ENCODE measurements around the gene EIF4G3.

EIF4G3 gene

DNA sequence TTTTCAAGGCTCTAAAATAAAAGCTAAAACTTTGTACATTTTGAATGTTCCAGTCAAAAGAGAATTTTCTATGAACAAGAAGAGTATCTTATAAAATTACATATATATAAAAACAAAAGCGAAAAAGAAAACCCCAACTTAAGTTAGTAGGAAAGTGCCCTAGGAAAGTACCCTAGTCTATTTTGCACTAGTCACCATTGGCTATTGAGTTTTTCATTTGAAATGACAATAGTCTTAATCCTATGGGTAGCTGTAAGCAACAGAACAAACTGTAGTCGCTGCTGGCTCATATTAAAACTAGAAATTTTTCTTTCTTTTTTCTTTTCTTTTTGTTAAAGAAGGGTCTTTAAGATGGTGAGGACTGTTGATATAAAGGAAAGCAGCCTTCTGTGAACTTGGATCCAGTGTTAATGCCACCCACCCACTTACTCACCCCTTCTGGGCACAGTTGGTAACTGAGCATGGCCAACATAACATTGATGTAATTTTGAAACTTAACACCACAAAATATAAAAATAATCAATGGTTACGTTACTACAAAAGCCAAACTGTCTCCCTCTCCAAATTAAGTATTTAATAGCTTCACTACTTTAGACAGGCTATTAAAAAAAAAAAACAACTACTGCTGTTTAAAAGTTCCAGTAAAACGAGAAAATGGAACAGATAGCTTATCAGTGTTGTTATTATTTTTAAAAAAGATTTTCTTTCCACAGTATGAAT lies 177.0 kb downstream of the EIF4G3 start:
- no peak for TF ChIP-seq ZNF565 (CRISPR knock-in tag; conservative IDR thresholded peaks at IDR 0.05; ENCODE audit: low read depth)
- no peak for TF ChIP-seq TCF4 (CRISPR knock-in tag; IDR thresholded peaks at IDR 0.05; ENCODE audit: borderline replicate concordance)
- no peak for TF ChIP-seq BACH2 (CRISPR knock-in tag; IDR thresholded peaks at IDR 0.05; ENCODE audit: borderline replicate concordance)
- TF ChIP-seq GLIS3 (CRISPR knock-in tag; IDR thresholded peaks at IDR 0.05) = no peak
- TF ChIP-seq, protein P1, sequence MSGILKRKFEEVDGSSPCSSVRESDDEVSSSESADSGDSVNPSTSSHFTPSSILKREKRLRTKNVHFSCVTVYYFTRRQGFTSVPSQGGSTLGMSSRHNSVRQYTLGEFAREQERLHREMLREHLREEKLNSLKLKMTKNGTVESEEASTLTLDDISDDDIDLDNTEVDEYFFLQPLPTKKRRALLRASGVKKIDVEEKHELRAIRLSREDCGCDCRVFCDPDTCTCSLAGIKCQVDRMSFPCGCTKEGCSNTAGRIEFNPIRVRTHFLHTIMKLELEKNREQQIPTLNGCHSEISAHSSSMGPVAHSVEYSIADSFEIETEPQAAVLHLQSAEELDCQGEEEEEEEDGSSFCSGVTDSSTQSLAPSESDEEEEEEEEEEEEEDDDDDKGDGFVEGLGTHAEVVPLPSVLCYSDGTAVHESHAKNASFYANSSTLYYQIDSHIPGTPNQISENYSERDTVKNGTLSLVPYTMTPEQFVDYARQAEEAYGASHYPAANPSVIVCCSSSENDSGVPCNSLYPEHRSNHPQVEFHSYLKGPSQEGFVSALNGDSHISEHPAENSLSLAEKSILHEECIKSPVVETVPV (CRISPR knock-in tag; IDR thresholded peaks at IDR 0.05) = no peak
- no peak for TF ChIP-seq ARNTL (CRISPR knock-in tag; IDR thresholded peaks at IDR 0.05; ENCODE audit: borderline replicate concordance, low read depth)
- TF ChIP-seq CSDC2 (CRISPR knock-in tag; IDR thresholded peaks at IDR 0.05) = no peak
- no peak for TF ChIP-seq ZNF8 (CRISPR knock-in tag; IDR thresholded peaks at IDR 0.05)
- no peak for TF ChIP-seq ISL1 (CRISPR knock-in tag; IDR thresholded peaks at IDR 0.05)
- TF ChIP-seq OSR1 (CRISPR knock-in tag; IDR thresholded peaks at IDR 0.05) = no peak
- TF ChIP-seq ZFP30 (CRISPR knock-in tag; IDR thresholded peaks at IDR 0.05) = no peak
- TF ChIP-seq ZC3H10 (CRISPR knock-in tag; IDR thresholded peaks at IDR 0.05) = no peak
- TF ChIP-seq, protein P2, sequence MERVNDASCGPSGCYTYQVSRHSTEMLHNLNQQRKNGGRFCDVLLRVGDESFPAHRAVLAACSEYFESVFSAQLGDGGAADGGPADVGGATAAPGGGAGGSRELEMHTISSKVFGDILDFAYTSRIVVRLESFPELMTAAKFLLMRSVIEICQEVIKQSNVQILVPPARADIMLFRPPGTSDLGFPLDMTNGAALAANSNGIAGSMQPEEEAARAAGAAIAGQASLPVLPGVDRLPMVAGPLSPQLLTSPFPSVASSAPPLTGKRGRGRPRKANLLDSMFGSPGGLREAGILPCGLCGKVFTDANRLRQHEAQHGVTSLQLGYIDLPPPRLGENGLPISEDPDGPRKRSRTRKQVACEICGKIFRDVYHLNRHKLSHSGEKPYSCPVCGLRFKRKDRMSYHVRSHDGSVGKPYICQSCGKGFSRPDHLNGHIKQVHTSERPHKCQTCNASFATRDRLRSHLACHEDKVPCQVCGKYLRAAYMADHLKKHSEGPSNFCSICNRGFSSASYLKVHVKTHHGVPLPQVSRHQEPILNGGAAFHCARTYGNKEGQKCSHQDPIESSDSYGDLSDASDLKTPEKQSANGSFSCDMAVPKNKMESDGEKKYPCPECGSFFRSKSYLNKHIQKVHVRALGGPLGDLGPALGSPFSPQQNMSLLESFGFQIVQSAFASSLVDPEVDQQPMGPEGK (CRISPR knock-in tag; IDR thresholded peaks at IDR 0.05; ENCODE audit: borderline replicate concordance) = no peak
- TF ChIP-seq, protein P3, sequence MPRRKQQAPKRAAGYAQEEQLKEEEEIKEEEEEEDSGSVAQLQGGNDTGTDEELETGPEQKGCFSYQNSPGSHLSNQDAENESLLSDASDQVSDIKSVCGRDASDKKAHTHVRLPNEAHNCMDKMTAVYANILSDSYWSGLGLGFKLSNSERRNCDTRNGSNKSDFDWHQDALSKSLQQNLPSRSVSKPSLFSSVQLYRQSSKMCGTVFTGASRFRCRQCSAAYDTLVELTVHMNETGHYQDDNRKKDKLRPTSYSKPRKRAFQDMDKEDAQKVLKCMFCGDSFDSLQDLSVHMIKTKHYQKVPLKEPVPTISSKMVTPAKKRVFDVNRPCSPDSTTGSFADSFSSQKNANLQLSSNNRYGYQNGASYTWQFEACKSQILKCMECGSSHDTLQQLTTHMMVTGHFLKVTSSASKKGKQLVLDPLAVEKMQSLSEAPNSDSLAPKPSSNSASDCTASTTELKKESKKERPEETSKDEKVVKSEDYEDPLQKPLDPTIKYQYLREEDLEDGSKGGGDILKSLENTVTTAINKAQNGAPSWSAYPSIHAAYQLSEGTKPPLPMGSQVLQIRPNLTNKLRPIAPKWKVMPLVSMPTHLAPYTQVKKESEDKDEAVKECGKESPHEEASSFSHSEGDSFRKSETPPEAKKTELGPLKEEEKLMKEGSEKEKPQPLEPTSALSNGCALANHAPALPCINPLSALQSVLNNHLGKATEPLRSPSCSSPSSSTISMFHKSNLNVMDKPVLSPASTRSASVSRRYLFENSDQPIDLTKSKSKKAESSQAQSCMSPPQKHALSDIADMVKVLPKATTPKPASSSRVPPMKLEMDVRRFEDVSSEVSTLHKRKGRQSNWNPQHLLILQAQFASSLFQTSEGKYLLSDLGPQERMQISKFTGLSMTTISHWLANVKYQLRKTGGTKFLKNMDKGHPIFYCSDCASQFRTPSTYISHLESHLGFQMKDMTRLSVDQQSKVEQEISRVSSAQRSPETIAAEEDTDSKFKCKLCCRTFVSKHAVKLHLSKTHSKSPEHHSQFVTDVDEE (CRISPR knock-in tag; IDR thresholded peaks at IDR 0.05) = no peak
- TF ChIP-seq ZNF70 (CRISPR knock-in tag; IDR thresholded peaks at IDR 0.05) = no peak
- ATAC-seq = no peak

DNA sequence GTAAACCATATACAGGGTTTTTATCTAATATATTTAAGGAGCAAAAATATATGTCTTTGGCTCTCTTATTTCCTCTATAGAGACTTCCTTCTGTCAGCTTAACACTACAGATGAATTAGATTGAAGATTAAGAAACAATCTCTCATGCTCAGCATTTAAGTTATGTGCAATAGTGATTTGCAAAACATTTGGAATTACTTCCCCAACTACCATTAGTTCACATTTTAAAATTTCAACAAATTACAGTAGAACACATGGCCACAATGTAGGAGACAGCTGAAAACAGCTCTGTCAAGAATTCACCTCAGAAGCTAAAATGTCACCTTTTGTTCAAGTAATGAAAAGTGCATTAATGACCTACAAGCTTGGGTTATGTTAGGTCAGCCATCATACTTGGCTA lies 177.9 kb downstream of the EIF4G3 start:
- TF ChIP-seq ZNF8 (CRISPR knock-in tag; IDR thresholded peaks at IDR 0.05) (no peak), SNAI2 (CRISPR knock-in tag; IDR thresholded peaks at IDR 0.05) (no peak), ZC3H10 (CRISPR knock-in tag; IDR thresholded peaks at IDR 0.05) (no peak), ISL1 (CRISPR knock-in tag; IDR thresholded peaks at IDR 0.05) (no peak), ZNF565 (CRISPR knock-in tag; conservative IDR thresholded peaks at IDR 0.05; ENCODE audit: low read depth) (no peak), ARNTL (CRISPR knock-in tag; IDR thresholded peaks at IDR 0.05; ENCODE audit: borderline replicate concordance, low read depth) (no peak), TCF4 (CRISPR knock-in tag; IDR thresholded peaks at IDR 0.05; ENCODE audit: borderline replicate concordance) (no peak), PPARA (CRISPR knock-in tag; IDR thresholded peaks at IDR 0.05; ENCODE audit: borderline replicate concordance) (no peak), ZFP3 (CRISPR knock-in tag; IDR thresholded peaks at IDR 0.05) (no peak), GLIS3 (CRISPR knock-in tag; IDR thresholded peaks at IDR 0.05) (no peak), ESRRG (CRISPR knock-in tag; IDR thresholded peaks at IDR 0.05) (no peak)
- TF ChIP-seq, protein P4, sequence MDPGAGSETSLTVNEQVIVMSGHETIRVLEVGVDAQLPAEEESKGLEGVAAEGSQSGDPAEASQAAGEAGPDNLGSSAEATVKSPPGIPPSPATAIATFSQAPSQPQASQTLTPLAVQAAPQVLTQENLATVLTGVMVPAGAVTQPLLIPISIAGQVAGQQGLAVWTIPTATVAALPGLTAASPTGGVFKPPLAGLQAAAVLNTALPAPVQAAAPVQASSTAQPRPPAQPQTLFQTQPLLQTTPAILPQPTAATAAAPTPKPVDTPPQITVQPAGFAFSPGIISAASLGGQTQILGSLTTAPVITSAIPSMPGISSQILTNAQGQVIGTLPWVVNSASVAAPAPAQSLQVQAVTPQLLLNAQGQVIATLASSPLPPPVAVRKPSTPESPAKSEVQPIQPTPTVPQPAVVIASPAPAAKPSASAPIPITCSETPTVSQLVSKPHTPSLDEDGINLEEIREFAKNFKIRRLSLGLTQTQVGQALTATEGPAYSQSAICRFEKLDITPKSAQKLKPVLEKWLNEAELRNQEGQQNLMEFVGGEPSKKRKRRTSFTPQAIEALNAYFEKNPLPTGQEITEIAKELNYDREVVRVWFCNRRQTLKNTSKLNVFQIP (CRISPR knock-in tag; IDR thresholded peaks at IDR 0.05; ENCODE audit: borderline replicate concordance, low read depth) = no peak
- TF ChIP-seq, protein P5, sequence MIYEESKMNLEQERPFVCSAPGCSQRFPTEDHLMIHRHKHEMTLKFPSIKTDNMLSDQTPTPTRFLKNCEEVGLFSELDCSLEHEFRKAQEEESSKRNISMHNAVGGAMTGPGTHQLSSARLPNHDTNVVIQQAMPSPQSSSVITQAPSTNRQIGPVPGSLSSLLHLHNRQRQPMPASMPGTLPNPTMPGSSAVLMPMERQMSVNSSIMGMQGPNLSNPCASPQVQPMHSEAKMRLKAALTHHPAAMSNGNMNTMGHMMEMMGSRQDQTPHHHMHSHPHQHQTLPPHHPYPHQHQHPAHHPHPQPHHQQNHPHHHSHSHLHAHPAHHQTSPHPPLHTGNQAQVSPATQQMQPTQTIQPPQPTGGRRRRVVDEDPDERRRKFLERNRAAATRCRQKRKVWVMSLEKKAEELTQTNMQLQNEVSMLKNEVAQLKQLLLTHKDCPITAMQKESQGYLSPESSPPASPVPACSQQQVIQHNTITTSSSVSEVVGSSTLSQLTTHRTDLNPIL (CRISPR knock-in tag; IDR thresholded peaks at IDR 0.05; ENCODE audit: low read depth) = no peak
- TF ChIP-seq, protein P2 (CRISPR knock-in tag; IDR thresholded peaks at IDR 0.05; ENCODE audit: borderline replicate concordance) = no peak
- TF ChIP-seq, protein P1 (CRISPR knock-in tag; IDR thresholded peaks at IDR 0.05) = no peak
- no peak for ATAC-seq
